LNCAP (cell line): ENCODE data around the gene SLC2A9.

Experiments
- CTCF ChIP-seq: fragments of 450-650 bp; IDR thresholded peaks from 2 replicates; pipeline ENCODE4 v1.5.1; 2017; ENCODE audit warnings: mild to moderate bottlenecking

Gene SLC2A9

DNA sequence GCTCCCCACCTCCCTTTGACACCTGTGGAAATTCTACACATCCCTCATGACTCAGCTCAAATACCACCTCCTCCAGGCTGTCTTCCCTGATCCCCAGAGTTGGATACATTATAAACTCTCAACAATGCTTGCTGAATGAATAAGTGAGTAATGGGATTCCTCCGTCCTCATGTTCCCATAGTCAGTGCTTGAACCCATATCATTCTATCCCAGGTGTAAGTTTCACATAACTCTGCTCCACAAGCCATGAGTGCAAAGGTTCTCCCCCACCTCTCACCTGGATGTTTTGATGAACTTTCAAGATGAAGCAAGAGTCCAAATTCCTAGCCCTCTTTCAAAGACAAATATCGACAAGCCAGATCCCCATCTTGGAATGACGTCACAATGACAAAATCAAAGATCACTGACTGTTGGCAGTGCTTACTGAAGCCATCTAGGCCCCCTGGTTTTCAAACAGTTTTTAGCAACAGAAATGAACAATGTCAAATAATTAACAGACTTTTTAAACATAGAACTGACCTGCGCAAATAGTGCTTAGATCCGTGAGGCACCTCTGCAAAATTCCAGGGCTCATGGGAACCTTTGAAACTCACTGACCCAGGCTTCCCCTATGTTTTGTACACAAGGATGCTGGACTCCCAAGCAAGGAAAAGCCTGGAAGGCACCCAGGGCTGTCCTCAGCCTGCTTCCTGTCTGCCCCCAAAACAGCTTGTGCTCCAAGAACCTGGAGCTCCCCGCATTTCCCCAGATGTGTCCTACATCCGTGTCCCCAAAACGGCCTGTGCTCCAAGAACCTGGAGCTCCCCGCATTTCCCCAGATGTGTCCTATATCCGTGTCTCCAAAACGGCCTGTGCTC lies 4.0 kb downstream of the SLC2A9 start:
- TF ChIP-seq CTCF, result no peak

GRCh38 chr4:10016169-10016568 lies 5.1 kb downstream of the SLC2A9 start:
- TF ChIP-seq CTCF, result no peak

DNA sequence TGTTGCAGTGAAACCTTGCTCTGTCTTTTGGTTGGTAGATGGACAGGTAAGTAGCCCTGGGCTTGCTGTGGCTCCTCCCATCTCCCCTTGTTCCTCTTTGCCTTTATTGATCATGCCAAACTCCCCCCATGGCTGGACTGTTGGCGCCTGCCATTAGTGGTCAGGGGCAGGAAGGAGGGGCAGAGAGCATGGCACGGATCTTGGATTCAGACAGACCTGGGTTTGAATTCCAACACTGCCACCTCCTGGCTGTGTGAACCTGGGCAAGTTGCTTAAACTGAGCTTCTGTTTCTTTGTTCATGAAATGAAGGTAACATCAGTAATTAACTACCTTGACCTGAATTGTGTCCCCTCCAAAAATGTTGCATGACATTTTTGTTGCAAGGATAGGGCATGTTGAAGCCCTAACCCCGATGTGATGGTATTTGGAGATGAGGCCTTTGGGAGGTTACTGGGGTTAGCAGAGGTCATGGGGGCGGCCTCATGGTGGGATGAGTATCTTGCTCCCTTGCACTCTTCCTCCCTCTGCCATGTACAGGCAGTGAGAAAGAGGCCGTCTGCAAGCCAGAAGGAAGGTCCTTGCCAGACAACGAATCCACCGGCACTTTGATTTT lies 6.0 kb downstream of the SLC2A9 start:
- peak; percentile 77 for TF ChIP-seq CTCF

- peak; percentile 67 for TF ChIP-seq CTCF
Measured at GRCh38 chr4:10013722-10014121, 7.6 kb downstream of the SLC2A9 start.

GRCh38 chr4:10011885-10012284 lies 9.4 kb downstream of the SLC2A9 start:
- no peak for TF ChIP-seq CTCF

- no peak for TF ChIP-seq CTCF
Measured at GRCh38 chr4:10011277-10011676, 10.0 kb downstream of the SLC2A9 start.

DNA sequence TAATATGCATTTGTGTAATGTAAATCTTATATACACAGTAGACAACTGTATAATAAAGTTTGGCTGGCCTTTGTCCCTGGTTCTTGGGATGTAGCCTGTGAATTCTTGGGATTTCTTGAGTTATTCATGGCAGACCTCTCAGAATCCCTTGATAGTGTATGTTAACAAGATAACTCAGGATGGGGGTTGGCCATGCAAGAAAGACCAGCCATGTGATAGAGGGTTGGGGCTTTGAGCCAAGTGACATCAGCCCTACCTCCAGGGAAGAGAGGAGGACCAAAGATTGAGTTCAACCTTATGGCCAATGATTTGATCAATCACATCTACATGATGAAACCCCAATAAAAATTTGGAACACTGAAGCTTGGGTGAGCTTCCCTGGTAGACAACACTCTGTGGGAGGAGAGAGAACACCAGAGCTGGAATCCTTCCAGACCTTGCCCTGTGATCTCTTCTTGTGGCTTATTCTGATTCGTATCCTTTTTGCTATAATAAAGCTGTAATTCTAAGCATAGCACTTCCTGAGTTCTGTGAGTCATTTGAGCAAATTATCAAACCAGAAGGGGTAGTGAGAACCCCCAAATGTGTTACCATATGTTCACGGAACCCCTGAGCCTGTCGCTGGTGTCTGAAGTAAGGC lies 11.3 kb downstream of the SLC2A9 start:
- no peak for TF ChIP-seq CTCF
